PFSK-1 (cell line): ENCODE data around the gene C1QTNF5.

ENCODE experiments used
- FOXP2 ChIP-seq: optimal IDR thresholded peaks from 2 replicates; pipeline ENCODE3; 2011; ENCODE audit warnings: borderline replicate concordance, control low read depth, inconsistent platforms; ENCODE audit not compliant: insufficient read depth; ENCODE audit errors: extremely low read length, extremely low read depth
- POLR2AphosphoS5 ChIP-seq: IDR thresholded peaks from 2 replicates; pipeline ENCODE4 v1.6.1; 2012; ENCODE audit warnings: low read depth, mild to moderate bottlenecking, control low read depth, low read length, moderate library complexity
- SIN3A ChIP-seq: IDR thresholded peaks from 2 replicates; pipeline ENCODE4 v1.6.1; 2012; ENCODE audit warnings: mild to moderate bottlenecking, low read length, moderate library complexity, borderline replicate concordance; ENCODE audit not compliant: insufficient read depth
- TAF1 ChIP-seq: IDR thresholded peaks from 2 replicates; pipeline ENCODE4 v1.6.1; 2012; ENCODE audit warnings: low read length, control low read depth, borderline replicate concordance; ENCODE audit not compliant: insufficient read depth
- TF ChIP-seq, protein P1 (sequence below), 2 experiments: IDR thresholded peaks; 2 replicates each; pipeline versions ENCODE4 v1.6.1 to v1.8.0; 2011 to 2012; ENCODE audit warnings: low read depth in 2 of 2, low read length in 2 of 2, control low read depth in 1 of 2, inconsistent platforms in 1 of 2, mild to moderate bottlenecking in 1 of 2, moderate library complexity in 1 of 2; ENCODE audit not compliant: insufficient read depth in 1 of 2

DNA sequence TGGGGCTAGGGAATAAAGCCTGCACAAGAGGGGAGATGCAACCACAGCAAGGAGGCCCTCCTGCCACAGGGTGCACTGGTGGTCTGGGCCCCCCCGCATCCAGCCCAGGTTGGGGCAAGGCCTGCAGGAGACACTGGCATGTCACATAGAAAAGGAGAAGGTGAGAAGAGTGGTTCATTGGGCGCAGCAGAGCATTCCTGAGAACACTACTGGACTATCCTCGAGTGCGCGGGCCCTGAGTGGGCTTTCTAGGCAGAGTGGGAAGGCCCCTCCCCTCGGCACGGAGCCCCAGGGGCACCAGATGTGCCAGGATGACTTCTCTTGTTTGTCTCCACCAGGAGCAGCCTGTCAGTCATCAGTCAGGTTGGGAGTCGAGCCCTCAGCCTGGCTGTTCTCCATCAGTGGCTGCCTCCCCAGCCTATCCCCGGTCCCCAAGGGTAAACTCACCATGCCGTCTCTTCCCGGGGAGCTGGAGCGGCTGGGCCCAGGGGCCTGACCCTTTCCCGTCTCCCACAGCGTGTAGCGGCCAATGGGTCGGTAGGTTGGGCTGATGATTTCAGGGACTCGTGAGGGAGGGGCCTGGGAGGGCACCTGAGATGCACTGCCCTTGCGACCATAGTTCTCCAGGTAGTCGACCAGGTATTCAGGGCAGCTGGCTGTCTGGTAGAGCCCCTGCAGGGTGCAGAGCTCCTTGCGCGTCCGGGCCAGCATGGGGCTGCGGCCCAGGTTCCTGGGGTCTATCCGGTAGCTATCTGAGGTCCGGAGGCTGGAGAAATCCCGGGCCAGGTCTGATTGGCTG, 31.8 kb upstream of the C1QTNF5 start:
- TF ChIP-seq TAF1, result no peak
- TF ChIP-seq FOXP2, result no peak
- TF ChIP-seq POLR2AphosphoS5, result no peak
- TF ChIP-seq, protein P1, sequence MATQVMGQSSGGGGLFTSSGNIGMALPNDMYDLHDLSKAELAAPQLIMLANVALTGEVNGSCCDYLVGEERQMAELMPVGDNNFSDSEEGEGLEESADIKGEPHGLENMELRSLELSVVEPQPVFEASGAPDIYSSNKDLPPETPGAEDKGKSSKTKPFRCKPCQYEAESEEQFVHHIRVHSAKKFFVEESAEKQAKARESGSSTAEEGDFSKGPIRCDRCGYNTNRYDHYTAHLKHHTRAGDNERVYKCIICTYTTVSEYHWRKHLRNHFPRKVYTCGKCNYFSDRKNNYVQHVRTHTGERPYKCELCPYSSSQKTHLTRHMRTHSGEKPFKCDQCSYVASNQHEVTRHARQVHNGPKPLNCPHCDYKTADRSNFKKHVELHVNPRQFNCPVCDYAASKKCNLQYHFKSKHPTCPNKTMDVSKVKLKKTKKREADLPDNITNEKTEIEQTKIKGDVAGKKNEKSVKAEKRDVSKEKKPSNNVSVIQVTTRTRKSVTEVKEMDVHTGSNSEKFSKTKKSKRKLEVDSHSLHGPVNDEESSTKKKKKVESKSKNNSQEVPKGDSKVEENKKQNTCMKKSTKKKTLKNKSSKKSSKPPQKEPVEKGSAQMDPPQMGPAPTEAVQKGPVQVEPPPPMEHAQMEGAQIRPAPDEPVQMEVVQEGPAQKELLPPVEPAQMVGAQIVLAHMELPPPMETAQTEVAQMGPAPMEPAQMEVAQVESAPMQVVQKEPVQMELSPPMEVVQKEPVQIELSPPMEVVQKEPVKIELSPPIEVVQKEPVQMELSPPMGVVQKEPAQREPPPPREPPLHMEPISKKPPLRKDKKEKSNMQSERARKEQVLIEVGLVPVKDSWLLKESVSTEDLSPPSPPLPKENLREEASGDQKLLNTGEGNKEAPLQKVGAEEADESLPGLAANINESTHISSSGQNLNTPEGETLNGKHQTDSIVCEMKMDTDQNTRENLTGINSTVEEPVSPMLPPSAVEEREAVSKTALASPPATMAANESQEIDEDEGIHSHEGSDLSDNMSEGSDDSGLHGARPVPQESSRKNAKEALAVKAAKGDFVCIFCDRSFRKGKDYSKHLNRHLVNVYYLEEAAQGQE (IDR thresholded peaks at IDR 0.05; ENCODE audit: insufficient read depth in 1 of 2, low read depth in 2 of 2, low read length in 2 of 2), result no peak
- no peak for TF ChIP-seq SIN3A
